Osteoblast (primary cell): Measurements from ENCODE around the gene RPAP3. TPM values are rescaled to one million over a fixed set of nuclear protein-coding genes. Genes with fewer than 3 reads are reported as not detected.

ENCODE experiments used
- DNase-seq: peaks from one replicate; pipeline ENCODE4 v3.0.0; 2011; ENCODE audit warnings: low spot score, mixed read lengths; ENCODE audit not compliant: insufficient read length; ENCODE audit errors: missing footprints
- H2AFZ ChIP-seq: 2 replicates; pipeline ENCODE4 v1.6.0; 2011; ENCODE audit warnings: mild to moderate bottlenecking, low read length
- H3K27ac ChIP-seq: 2 replicates; pipeline ENCODE4 v1.5.1; 2011; ENCODE audit warnings: mild to moderate bottlenecking, low read depth, low read length, moderate library complexity
- H3K27me3 ChIP-seq: 2 replicates; pipeline ENCODE4 v1.6.0; 2012; ENCODE audit warnings: mild to moderate bottlenecking, control low read depth, inconsistent platforms, low read length, moderate library complexity; ENCODE audit not compliant: insufficient read depth
- H3K36me3 ChIP-seq: 2 replicates; pipeline ENCODE4 v1.5.1; 2011; ENCODE audit warnings: mild to moderate bottlenecking, low read length, control low read depth, moderate library complexity; ENCODE audit not compliant: insufficient read depth
- H3K4me1 ChIP-seq: 2 replicates; pipeline ENCODE4 v1.5.1; 2011; ENCODE audit warnings: mild to moderate bottlenecking, low read length, control low read depth, moderate library complexity; ENCODE audit not compliant: insufficient read depth
- H3K4me2 ChIP-seq: 2 replicates; pipeline ENCODE4 v1.6.0; 2011; ENCODE audit warnings: mild to moderate bottlenecking, low read length; ENCODE audit not compliant: insufficient read depth
- H3K4me3 ChIP-seq: fragments of 200-600 bp; sonication (generic); 3 replicates; pipeline ENCODE4 v1.5.1; 2012; ENCODE audit warnings: mild to moderate bottlenecking, low read length, inconsistent platforms; ENCODE audit not compliant: insufficient read depth
- H3K79me2 ChIP-seq: 2 replicates; pipeline ENCODE4 v1.6.0; 2012; ENCODE audit warnings: mild to moderate bottlenecking, low read length, control low read depth, inconsistent platforms; ENCODE audit not compliant: insufficient read depth
- H3K9me3 ChIP-seq: 2 replicates; pipeline ENCODE4 v1.5.1; 2011; ENCODE audit warnings: low read depth, low read length, control low read depth
- H4K20me1 ChIP-seq: 2 replicates; pipeline ENCODE4 v1.6.0; 2012; ENCODE audit warnings: mild to moderate bottlenecking, low read length, control low read depth; ENCODE audit not compliant: insufficient read depth
- total RNA-seq: library from RNA; depleted of rRNA; stranded (reverse); fragments of >200 nt; gene quantifications from 2 replicates; pipeline ENCODE4 v1.2.3, GENCODE V29; 2012
- TF ChIP-seq, protein P1 (sequence below): IDR thresholded peaks from 2 replicates; pipeline ENCODE4 v1.5.1; 2011; ENCODE audit warnings: mild to moderate bottlenecking, low read depth, low read length, moderate library complexity; ENCODE audit errors: extremely low read depth

The RPAP3 gene
- total RNA-seq, 1 donor: 15.6 TPM

DNA sequence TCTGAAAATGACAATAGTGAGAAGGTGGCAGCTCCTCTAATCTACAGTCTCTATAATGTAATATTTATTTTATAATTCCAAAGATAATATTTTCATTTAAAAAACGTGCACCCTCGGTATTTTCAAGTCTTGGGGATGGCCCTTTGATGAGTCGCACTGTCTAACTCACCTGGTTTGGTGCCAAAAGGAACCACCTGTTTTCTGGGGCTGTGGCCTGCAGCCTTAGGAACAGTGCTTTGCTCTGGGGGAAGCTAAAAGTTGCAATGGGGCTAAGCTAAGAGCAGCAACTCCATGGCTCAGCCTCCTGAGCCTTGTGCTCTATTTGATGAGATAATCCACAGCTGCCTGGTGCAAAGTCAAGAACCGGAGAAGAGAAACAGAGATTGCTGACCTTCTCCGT lies 25.9 kb upstream of the RPAP3 start:
- no peaks in the 10 kb centered on the region for H3K79me2 ChIP-seq
- H3K4me2 ChIP-seq: no peak overlapping the region
- no peaks in the 10 kb centered on the region for H4K20me1 ChIP-seq
- no peaks in the 10 kb centered on the region for H3K27me3 ChIP-seq
- TF ChIP-seq, protein P1, sequence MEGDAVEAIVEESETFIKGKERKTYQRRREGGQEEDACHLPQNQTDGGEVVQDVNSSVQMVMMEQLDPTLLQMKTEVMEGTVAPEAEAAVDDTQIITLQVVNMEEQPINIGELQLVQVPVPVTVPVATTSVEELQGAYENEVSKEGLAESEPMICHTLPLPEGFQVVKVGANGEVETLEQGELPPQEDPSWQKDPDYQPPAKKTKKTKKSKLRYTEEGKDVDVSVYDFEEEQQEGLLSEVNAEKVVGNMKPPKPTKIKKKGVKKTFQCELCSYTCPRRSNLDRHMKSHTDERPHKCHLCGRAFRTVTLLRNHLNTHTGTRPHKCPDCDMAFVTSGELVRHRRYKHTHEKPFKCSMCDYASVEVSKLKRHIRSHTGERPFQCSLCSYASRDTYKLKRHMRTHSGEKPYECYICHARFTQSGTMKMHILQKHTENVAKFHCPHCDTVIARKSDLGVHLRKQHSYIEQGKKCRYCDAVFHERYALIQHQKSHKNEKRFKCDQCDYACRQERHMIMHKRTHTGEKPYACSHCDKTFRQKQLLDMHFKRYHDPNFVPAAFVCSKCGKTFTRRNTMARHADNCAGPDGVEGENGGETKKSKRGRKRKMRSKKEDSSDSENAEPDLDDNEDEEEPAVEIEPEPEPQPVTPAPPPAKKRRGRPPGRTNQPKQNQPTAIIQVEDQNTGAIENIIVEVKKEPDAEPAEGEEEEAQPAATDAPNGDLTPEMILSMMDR: no peak
- H3K4me3 ChIP-seq: no peak overlapping the region
- H3K9me3 ChIP-seq: no peaks in the 10 kb centered on the region
- DNase-seq: no peak
- no peaks in the 10 kb centered on the region for H3K36me3 ChIP-seq
- no peak overlapping the region for H3K27ac ChIP-seq
- H3K4me1 ChIP-seq: peaks cover 40% of the 10 kb centered on the region
- no peak overlapping the region for H2AFZ ChIP-seq

GRCh38 chr12:47730341-47730744 lies 24.5 kb upstream of the RPAP3 start:
- TF ChIP-seq, protein P1: no peak
- peaks cover 44% of the 10 kb centered on the region for H3K4me1 ChIP-seq
- H2AFZ ChIP-seq: no peak overlapping the region
- no peaks in the 10 kb centered on the region for H3K9me3 ChIP-seq
- peak; percentile 83 for DNase-seq
- H3K27me3 ChIP-seq: no peaks in the 10 kb centered on the region
- H3K36me3 ChIP-seq: no peaks in the 10 kb centered on the region
- no peaks in the 10 kb centered on the region for H4K20me1 ChIP-seq
- H3K4me3 ChIP-seq: no peak overlapping the region
- H3K79me2 ChIP-seq: no peaks in the 10 kb centered on the region
- peak overlapping the region; percentile 23 for H3K4me2 ChIP-seq
- peak overlapping the region; percentile 38 for H3K27ac ChIP-seq

DNA sequence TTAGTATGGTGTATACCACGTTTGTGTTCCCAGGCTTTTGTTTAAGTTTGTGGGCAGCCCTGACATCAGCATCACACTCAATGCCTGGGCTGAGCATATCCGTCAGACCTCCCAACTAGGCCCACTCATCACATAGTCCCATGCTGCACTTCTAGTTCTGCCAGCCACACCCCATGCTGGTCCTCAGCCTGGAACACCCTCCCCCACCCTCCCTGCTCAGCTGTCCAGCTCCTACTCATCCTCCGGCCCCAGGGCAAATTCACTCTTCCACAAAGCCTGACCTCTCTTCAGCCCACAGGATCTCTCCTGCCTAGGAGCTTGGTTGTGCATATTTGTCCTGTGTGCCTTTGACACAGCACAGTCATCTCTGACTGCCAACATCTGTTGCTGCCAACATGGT lies 23.4 kb upstream of the RPAP3 start:
- DNase-seq: peak; percentile 75
- TF ChIP-seq, protein P1: no peak
- Histone ChIP-seq H3K27me3 (no peaks in the 10 kb centered on the region), H3K79me2 (no peaks in the 10 kb centered on the region), H3K9me3 (no peaks in the 10 kb centered on the region), H3K36me3 (no peaks in the 10 kb centered on the region), H3K4me1 (peaks cover 44% of the 10 kb centered on the region), H3K27ac (no peak overlapping the region), H4K20me1 (no peaks in the 10 kb centered on the region), H3K4me2 (peak overlapping the region; percentile 25), H3K4me3 (no peak overlapping the region), H2AFZ (no peak overlapping the region)

GRCh38 chr12:47725893-47726292 lies 20.1 kb upstream of the RPAP3 start:
- peak; percentile 95 for DNase-seq
- peaks cover 49% of the 10 kb centered on the region for H3K4me1 ChIP-seq
- peak overlapping the region; percentile 33 for H3K4me3 ChIP-seq
- no peaks in the 10 kb centered on the region for H4K20me1 ChIP-seq
- TF ChIP-seq, protein P1: no peak
- peak overlapping the region; percentile 63 for H3K4me2 ChIP-seq
- H3K27me3 ChIP-seq: no peaks in the 10 kb centered on the region
- peak overlapping the region; percentile 56 for H3K27ac ChIP-seq
- no peaks in the 10 kb centered on the region for H3K79me2 ChIP-seq
- H2AFZ ChIP-seq: peak overlapping the region; percentile 58
- no peaks in the 10 kb centered on the region for H3K9me3 ChIP-seq
- no peaks in the 10 kb centered on the region for H3K36me3 ChIP-seq
